Fibroblast of skin of scalp (primary cell): ENCODE data around the gene NCBP3.
"Not testable (repeated sequence)": the region's sequence is repeated elsewhere in the genome, so short reads cannot be mapped to it uniquely, and the experiment has no call there.

Source experiments
- DNase-seq: peaks from one replicate; pipeline ENCODE4 v3.0.0-alpha.2; 2013

The NCBP3 gene

DNA sequence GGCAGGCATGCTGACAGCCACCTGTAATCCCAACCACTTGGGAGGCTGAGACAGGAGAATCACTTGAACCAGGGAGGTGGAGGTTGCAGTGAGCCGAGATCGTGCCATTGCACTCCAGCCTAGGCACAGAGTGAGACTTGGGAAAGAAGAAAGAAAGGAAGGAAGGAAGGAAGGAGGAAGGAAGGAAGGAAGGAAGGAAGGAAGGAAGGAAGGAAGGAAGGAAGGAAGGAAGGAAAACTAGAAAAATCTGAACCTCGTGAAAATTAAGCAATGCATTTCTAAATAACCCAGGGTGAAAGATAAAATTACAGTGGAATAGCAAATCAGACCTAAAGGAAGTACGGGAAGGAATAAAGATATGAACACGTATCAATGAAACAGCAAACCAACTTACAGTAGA lies 60.7 kb downstream of the NCBP3 start:
- not testable (repeated sequence) for DNase-seq

- DNase-seq = no peak
Observed at GRCh38 chr17:3782751-3783150, 63.3 kb downstream of the NCBP3 start.

- DNase-seq = no peak
Observed at GRCh38 chr17:3780986-3781385, 65.1 kb downstream of the NCBP3 start.

DNA sequence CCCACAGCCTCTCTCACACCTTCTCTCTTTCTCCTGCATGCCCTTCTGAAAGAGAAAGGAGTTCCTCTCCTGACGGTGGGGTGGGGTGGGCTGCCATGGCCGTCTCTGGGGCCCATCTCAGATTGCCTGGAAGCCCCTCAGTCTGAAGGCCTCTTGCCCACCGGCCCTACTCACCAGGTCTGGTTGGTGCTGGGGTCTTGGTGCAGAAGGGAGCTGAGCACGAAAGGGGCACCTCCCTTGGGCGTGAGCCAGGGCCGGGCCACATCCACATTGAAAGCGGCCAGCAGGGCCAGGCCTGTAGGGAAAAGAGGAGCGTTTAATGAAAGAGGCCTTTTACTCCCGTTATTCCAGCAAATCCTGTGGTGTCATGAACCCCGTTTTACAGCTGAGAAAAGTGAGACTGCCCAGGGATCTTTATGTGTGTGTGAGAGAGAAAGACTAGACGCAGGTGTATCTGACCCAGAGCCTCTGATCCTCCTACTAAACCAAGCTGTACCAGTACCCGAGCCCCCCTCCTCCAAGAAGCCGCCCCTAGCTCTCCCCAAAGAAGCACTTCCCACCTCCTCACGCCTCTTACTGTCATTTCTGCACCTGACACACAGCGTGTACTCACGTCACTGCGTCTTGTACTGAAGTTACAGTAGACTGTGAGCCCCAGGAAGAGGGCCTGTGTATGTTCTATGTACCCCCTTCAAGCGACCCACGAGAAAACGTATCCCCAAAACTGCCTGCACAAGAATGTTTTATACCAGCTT lies 68.5 kb downstream of the NCBP3 start:
- DNase-seq = no peak

DNA sequence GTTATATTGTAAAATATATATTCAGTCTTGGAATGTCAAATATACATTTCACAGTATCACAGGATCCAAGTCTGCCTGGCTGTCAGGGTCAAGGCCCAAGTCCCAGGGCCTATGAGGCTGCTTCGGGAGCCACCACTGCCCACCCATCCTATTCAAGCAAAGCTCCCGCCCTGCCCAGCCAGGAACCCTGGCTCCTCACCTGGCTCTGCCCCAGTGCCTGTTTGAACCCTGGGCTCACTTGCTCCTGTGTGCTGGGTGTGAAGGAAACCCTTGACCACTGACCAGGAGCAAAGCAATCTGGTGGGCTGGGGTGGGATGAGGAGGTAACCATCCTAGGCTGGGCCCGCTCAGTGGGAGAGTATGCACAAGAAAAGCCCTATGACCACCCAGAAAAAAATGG lies 72.1 kb downstream of the NCBP3 start:
- DNase-seq = no peak

DNA sequence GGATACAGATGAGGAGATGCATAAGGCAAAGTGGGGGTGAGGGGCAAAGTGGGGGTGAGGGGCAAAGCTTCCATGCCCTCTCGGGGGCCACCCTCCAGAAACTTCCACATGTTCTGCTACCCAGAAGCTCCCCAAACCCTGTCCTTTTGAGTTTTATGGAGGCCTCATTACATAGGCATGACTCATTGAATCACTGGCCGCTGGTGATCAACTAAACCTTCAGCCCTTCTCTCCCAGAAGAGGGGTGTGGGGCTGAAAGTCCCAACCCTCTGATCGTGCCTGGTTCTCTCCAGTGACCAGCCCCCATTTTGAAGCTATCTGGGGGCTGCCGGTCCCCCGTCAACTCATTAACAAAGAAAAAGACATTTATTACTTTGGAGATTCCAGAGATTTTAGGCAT lies 72.5 kb downstream of the NCBP3 start:
- DNase-seq = peak; percentile 65

- DNase-seq = no peak
Observed at GRCh38 chr17:3772764-3773163, 73.3 kb downstream of the NCBP3 start.

- no peak for DNase-seq
Observed at GRCh38 chr17:3771140-3771539, 74.9 kb downstream of the NCBP3 start.

- DNase-seq = no peak
Observed at GRCh38 chr17:3770466-3770865, 75.6 kb downstream of the NCBP3 start.

DNA sequence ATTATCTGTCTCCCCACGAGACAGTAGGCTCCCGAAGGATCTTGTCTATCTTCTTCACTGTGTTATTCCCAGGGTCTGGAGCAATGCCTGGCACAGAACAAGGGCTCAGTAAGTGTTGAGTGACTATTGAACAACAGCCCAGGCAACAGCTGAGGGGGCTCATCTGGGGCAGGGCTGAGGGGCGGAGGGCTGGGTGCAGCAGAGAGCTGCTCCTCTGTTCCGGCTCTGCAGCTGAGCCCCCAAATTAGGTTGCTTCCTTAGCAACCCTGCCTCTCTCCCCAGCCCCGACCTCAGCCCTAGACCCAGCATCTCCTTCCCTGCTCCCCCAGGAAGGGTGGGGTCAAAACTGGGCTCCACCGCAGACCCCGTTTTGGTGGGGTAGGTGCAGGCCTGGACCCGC lies 77.3 kb downstream of the NCBP3 start:
- no peak for DNase-seq

- no peak for DNase-seq
Observed at GRCh38 chr17:3768341-3768740, 77.7 kb downstream of the NCBP3 start.

DNA sequence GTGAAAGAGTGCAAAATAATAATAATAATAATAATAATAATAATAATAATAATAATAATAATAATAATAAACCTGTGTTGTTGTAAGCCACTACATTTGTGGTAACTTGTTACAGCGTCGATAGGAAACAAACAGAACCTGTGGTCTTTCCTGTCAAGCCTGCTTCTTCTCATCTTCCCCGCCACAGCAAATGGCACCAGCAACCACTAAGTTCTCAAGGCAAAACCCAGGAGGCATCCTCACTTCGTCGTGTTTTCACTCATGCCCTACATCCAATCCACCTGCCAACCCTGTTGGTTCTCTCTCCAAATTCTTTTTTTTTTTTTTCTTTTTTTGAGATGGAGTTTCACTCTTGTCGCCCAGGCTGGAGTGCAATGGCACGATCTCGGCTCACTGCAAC lies 79.3 kb downstream of the NCBP3 start:
- DNase-seq = no peak

GRCh38 chr17:3765981-3766380 lies 80.1 kb downstream of the NCBP3 start:
- no peak for DNase-seq

GRCh38 chr17:3763777-3764170 lies 82.3 kb downstream of the NCBP3 start:
- no peak for DNase-seq

GRCh38 chr17:3762922-3763776 lies 82.9 kb downstream of the NCBP3 start:
- no peak for DNase-seq

DNA sequence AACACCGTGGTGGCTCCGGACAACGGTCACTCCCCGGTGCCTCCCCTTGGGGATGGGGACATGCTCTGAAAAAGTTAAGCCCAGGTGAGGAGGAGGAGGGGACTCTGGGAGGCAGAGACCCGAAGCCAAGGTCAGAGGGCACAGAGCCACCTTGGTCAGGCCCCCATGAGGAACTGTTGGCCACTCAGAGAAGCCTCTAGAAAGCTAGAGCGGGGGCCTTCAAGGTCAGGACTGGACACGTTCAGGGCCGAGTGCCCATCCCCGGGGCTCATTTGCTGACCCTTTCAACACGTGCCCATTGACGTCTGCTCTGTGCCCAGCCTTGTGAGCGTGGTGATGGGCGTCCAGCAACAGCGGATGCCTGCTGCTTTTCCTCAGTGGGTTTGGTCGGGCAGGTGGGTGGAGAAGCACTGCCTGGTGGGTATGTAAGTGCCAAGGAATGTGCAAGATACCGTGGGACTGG lies 84.1 kb downstream of the NCBP3 start:
- DNase-seq = no peak

GRCh38 chr17:3761036-3761917 lies 84.8 kb downstream of the NCBP3 start:
- no peak for DNase-seq

DNA sequence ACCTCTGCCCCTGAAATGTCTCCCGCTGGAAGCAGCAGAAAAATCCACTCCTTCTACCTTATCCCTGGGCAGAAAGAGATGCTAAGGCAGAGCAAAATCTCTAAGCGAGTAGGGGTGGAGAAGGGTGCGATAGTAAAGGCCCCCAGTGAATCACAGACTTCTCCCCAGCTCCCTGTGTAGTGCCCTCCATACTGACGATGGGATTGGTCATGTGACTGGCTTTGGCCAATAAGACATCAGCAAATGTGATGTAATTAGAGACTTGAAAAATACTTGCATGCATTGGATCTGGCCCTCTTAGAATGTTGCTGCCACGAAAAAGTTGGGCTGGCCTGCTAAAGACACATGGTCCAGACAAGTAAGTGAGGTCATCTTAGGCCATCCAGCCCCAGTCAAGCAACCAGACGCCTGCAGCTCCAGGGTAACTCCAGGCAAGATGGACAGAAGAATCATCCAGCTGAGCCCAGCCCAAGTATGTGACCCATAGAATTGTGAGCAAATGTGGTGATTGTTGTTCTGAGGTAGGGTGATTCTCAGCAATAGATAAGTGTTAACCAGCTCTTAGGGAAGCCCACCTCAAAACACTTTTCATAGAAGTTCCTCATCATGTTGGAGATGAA lies 86.3 kb downstream of the NCBP3 start:
- no peak for DNase-seq

GRCh38 chr17:3755335-3756030 lies 90.6 kb downstream of the NCBP3 start:
- no peak for DNase-seq

DNA sequence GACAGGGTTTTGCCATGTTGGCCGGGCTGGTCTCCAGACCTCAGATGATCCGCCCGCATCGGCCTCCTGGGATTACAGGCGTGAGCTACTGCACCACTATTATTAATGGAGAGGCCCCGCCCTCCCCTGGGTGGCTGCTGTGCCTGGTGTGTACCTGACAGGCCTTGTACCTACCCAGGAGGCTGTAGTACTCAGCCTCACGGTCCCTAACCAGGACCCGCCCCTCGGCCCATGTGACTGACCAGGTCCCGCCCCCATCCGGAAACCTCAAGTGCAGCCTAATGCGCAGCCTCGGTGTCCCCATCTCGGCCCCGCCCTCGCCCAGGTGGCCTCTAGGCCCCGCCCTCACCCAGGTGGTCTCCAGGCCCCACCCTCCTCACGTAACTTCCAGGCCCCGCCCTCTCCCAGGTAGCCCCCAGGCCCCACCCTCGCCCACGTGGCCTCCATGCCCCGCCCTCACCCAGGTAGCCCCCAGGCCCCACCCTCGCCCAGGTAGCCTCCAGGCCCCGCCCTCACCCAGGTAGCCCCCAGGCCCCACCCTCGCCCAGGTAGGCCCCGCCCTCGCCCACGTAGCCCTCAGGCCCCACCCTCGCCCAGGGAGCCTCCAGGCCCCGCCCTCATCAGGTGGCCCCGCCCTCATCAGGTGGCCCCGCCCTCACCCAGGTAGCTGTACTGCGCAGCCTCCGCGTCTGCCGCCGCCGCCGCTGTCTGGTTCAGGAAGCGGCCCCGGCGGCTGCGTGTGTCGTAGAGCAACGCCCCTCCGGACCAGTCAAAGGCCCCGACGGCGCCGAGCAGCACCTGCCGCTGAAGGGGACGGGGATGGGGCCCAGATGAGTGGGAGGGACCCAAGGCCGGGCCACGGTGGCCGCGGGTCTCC lies 91.3 kb downstream of the NCBP3 start:
- DNase-seq = no peak

DNA sequence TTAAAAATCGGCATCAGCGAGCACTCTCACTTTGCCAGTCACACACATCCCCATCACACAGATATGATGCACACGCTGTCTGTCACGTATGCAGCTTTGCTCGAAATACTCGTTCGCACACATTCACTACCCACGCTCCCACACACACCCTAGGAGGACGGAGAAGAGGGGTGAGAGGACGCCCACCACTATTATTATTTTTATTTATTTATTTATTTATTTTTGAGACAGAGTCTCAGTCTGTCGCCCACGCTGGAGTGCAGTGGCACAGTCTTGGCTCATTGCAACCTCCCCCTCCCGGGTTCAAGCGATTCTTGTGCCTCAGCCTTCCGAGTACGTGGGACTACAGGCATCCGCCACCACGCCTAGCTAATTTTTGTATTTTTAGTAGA lies 92.0 kb downstream of the NCBP3 start:
- DNase-seq = no peak
